ENCODE data around the gene RANGAP1.

Gene RANGAP1, protein sequence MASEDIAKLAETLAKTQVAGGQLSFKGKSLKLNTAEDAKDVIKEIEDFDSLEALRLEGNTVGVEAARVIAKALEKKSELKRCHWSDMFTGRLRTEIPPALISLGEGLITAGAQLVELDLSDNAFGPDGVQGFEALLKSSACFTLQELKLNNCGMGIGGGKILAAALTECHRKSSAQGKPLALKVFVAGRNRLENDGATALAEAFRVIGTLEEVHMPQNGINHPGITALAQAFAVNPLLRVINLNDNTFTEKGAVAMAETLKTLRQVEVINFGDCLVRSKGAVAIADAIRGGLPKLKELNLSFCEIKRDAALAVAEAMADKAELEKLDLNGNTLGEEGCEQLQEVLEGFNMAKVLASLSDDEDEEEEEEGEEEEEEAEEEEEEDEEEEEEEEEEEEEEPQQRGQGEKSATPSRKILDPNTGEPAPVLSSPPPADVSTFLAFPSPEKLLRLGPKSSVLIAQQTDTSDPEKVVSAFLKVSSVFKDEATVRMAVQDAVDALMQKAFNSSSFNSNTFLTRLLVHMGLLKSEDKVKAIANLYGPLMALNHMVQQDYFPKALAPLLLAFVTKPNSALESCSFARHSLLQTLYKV

GRCh38 chr22:41285820-41286638 lies at the start of gene RANGAP1:
TSS of gene RANGAP1 (minus strand) at chr22:41286187. CDS start at chr22:41281044, 5,143 bp downstream.
- DNase-seq (ENCODE audit: low read depth), result peak; percentile 91

DNA sequence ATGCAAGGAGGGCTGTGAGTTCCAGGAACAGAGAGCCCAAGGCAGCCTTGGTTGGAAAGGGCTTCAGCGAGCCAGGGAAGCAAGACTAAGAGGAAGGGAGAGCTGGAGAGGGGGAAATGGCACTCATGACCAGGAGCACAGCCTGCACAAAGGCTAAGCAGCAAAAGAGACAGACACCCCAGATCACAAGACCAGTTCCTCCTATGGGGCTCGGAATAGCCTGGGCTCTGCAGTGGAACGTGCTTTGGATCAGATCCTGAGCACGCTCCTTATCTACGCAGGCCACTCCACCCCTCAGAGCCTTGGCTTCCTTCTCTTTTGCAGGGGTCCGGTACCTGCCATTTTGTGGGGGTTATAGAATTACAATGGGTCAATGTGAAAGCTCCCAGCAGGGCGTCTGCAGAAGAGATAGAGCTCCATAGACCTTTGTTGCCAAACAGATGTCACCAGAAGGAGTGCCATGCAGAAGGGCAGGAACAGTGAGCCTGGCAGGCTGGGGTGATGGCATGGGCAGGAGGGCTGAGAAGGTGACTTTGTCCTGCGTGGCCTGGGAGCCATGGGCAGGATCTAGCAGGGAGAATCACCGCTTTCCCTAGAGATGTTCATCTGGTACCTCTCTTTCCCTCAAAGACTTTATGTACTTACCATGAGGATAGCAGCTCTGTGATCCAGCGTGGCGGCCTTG lies 49.1 kb upstream of the RANGAP1 start:
- no peak for DNase-seq (ENCODE audit: low read depth)

DNA sequence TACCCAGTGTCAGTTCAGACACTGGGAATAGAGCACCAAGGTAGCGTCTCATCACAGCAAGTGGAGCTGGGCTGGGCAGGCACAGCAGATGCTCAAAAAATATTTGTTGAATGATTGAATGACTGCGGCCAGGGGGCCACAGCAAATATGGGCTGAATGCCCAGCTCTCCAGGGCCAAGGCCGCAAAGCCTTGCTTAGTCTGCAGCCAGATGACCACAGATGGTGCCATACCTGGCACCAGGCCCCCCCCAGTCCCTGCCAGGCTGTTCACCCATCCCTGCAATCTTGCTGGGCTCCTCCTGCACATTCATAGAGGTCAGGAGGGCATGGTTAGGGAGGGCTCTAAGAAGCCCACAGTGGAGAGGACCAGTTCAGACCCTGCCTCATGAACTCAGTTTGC lies 48.2 kb upstream of the RANGAP1 start:
- DNase-seq (ENCODE audit: low read depth), result no peak

DNA sequence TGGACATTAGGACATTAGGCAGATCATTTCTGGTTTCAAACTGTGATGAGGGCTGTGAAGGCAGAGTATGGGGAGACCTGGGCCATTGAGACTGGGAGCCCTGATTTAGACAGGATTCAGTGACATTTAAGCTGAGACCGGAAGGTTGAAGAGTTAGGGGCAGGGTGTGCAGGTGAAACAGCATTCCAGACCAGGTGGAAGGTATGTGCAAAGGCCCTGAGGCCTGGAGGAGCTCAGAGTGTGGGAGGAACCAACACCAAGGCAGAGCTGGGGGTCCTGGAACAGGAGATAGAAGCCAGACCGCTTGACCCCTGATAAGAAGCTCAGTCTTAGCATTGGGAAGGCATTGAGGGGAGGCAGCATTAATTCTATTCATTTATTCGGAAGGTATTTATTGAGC lies 47.8 kb upstream of the RANGAP1 start:
- no peak for DNase-seq (ENCODE audit: low read depth)

DNA sequence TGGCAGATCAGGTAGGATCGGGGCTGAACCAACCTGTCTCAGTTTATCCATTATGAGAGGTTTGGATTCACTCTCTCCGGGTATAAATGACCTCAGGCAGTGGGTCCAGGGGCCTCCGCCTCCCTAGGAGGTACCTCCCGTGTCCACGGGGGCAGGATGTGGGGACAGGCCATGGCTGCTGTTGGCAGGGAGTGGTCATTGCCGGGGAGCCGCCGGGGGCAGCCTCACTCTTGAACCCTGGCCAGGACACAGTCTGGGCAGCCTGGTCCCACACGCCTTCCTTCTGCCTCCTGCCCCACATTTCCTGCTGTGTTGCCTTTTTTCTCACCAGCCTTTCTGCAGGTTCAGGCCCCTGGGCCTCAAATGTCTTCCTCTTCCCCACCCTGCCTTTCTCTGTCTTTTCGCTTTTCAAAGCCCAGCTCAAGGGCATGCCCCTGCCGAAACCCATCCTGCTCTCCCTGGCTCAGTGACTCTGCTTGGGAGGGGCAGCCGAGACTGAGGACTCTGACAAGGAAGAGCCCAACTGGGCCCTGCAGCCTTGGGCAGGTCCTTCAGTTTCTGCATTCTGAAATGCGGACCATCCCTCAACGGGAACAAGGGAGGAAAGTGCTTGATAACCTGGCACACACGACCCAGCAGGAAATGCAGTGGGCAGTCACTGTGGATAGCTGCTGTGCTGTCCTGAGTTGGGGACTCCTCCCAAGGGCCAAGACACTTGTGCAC lies 46.4 kb upstream of the RANGAP1 start:
- no peak for DNase-seq (ENCODE audit: low read depth)

DNA sequence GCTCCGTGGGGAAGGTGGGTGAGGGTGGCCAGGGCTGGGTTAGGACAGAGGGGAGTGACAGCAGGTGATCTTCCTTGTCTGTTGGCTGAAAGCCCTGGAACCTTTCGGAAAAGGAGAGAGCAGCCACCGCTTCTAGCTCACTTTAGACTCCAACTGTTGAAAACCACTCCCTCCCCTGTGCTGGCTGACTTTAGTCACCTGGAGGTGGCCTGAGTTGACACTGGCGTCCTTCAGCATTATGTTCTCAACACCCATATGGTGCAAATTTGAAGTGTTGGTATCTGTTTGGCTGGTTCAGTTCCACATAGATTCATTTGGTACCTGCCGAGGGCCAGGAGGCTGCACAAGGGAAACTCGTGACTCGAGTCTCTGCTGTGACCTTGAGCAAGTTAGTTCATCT lies 44.2 kb upstream of the RANGAP1 start:
- no peak for DNase-seq (ENCODE audit: low read depth)

DNA sequence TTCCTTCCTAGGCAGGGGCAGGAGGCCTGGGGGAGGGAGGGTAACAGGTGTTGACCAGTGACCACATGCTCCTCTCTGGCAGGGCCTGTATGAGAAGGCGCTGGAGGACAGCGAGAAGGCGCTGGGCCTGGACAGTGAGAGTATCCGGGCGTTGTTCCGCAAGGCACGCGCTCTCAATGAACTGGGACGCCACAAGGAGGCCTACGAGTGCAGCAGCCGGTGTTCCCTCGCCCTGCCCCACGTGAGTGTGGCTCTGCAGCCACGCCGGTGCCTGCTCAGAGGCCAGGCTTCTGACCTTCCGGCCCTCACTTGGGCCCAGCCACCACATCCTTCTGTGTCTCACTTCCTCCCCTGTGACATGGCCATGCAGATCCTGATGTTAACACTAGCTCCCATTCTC lies 41.1 kb upstream of the RANGAP1 start:
- DNase-seq (ENCODE audit: low read depth), result no peak

- no peak for DNase-seq (ENCODE audit: low read depth)
Measured at GRCh38 chr22:41324821-41325528, 39.0 kb upstream of the RANGAP1 start.

- DNase-seq (ENCODE audit: low read depth), result no peak
Measured at GRCh38 chr22:41320416-41321240, 34.6 kb upstream of the RANGAP1 start.

GRCh38 chr22:41315586-41315985 lies 29.6 kb upstream of the RANGAP1 start:
- DNase-seq (ENCODE audit: low read depth), result no peak

GRCh38 chr22:41314821-41315220 lies 28.8 kb upstream of the RANGAP1 start:
- no peak for DNase-seq (ENCODE audit: low read depth)

GRCh38 chr22:41311487-41311886 lies 25.5 kb upstream of the RANGAP1 start:
- no peak for DNase-seq (ENCODE audit: low read depth)

GRCh38 chr22:41310336-41310735 lies 24.3 kb upstream of the RANGAP1 start:
- no peak for DNase-seq (ENCODE audit: low read depth)

GRCh38 chr22:41308544-41308947 lies 22.6 kb upstream of the RANGAP1 start:
- DNase-seq (ENCODE audit: low read depth), result no peak

GRCh38 chr22:41308054-41308453 lies 22.1 kb upstream of the RANGAP1 start:
- no peak for DNase-seq (ENCODE audit: low read depth)

DNA sequence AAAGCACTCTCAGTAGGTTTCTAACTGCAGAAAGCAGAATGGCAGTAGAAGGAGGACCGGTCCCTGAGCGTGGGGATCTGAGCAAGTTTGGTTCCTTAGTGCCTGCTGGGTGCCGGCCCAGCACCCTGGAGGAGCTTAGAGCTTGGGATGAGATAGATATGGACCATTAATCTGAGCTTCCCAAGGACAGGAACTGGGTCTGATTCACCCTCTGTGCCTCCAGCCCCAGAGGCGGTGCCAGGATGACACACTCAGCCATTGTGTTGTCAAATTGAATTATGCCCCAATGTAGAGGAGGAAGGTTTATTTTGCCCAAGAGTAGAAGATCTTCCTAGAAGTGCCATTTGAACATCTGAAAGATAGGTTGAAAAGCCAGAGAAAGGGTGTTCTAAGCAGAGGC lies 19.7 kb upstream of the RANGAP1 start:
- no peak for DNase-seq (ENCODE audit: low read depth)

DNA sequence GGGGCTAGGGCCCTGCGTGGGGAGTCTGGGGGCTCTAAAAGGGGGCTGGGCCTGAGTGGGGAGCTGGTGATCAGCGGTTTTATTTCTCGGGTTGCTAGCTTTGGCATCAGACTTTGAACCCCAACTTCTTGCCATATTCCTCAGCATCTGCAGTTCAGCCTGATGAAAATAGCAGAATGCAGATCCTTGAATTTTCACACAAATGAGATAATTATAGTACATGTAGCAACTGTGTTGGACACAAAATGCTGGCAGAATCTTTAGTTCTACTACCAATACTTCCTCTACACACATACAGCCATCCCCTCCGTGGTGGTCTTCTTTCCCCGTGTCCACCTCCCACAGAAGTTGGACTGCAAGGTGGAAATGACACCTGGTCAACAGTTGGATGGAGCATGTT lies 16.8 kb upstream of the RANGAP1 start:
- DNase-seq (ENCODE audit: low read depth), result no peak

GRCh38 chr22:41302021-41302767 lies 16.2 kb upstream of the RANGAP1 start:
- DNase-seq (ENCODE audit: low read depth), result no peak

All from stimulated activated CD8-positive, alpha-beta memory T cell treated with anti-CD3 and anti-CD28 coated beads, Interleukin-15, amount 100 ng/mL, for 1 hour (primary cell).